Measurements from ENCODE around the gene TIMP2. TPM values are rescaled to one million over a fixed set of nuclear protein-coding genes. Genes with fewer than 3 reads are reported as not detected.

Gene TIMP2
- polyA plus RNA-seq, 1 donor from 2014 or later: 25.6 TPM

GRCh38 chr17:78823282-78824046 is 101.7 kb downstream of the TIMP2 start:
- TF ChIP-seq EP300 (conservative IDR thresholded peaks at IDR 0.05; ENCODE audit: poor library complexity, severe bottlenecking) (no peak), EZH2 (IDR thresholded peaks at IDR 0.05; ENCODE audit: borderline replicate concordance, insufficient read depth, low read length, poor library complexity, severe bottlenecking) (no peak), SMC3 (conservative IDR thresholded peaks at IDR 0.05; ENCODE audit: poor library complexity) (no peak), REST (IDR thresholded peaks at IDR 0.05; ENCODE audit: borderline replicate concordance) (no peak), MXI1 (conservative IDR thresholded peaks at IDR 0.05; ENCODE audit: poor library complexity, severe bottlenecking) (no peak), POLR2AphosphoS5 (IDR thresholded peaks at IDR 0.05) (no peak)
- Histone ChIP-seq H3K9me3 (ENCODE audit: low read length) (no peaks in the 10 kb centered on the region), H3F3A (ENCODE audit: insufficient read depth, low read length, poor library complexity, severe bottlenecking) (no peaks in the 10 kb centered on the region), H3K27me3 (ENCODE audit: insufficient read depth, low read depth, low read length) (no peaks in the 10 kb centered on the region), H2AFZ (ENCODE audit: low read depth, low read length) (no peak overlapping the region), H3K36me3 (ENCODE audit: insufficient read depth, low read length) (no peaks in the 10 kb centered on the region), H3K4me3 (ENCODE audit: low read length) (no peak overlapping the region), H3K79me2 (replicated peaks; ENCODE audit: insufficient read depth, low read length) (no peaks in the 10 kb centered on the region), H3K4me2 (ENCODE audit: low read length) (no peak overlapping the region), H4K20me1 (ENCODE audit: insufficient read depth) (no peaks in the 10 kb centered on the region), H3K9ac (ENCODE audit: low read length) (no peak overlapping the region), H3K9me2 (ENCODE audit: insufficient read depth, low read length) (no peaks in the 10 kb centered on the region), H3K27ac (ENCODE audit: low read length) (no peak overlapping the region)

- Histone ChIP-seq H3K79me2 (replicated peaks; ENCODE audit: insufficient read depth, low read length) (no peaks in the 10 kb centered on the region), H3F3A (ENCODE audit: insufficient read depth, low read length, poor library complexity, severe bottlenecking) (no peaks in the 10 kb centered on the region), H3K36me3 (ENCODE audit: insufficient read depth, low read length) (no peaks in the 10 kb centered on the region), H4K20me1 (ENCODE audit: insufficient read depth) (no peaks in the 10 kb centered on the region), H2AFZ (ENCODE audit: low read depth, low read length) (no peak overlapping the region), H3K27ac (ENCODE audit: low read length) (no peak overlapping the region), H3K9me2 (ENCODE audit: insufficient read depth, low read length) (no peaks in the 10 kb centered on the region), H3K9ac (ENCODE audit: low read length) (no peak overlapping the region), H3K9me3 (ENCODE audit: low read length) (no peaks in the 10 kb centered on the region), H3K27me3 (ENCODE audit: insufficient read depth, low read depth, low read length) (no peaks in the 10 kb centered on the region), H3K4me2 (ENCODE audit: low read length) (no peak overlapping the region), H3K4me3 (ENCODE audit: low read length) (no peak overlapping the region)
- TF ChIP-seq SMC3 (conservative IDR thresholded peaks at IDR 0.05; ENCODE audit: poor library complexity): no peak
- no peak for TF ChIP-seq REST (IDR thresholded peaks at IDR 0.05; ENCODE audit: borderline replicate concordance)
- no peak for TF ChIP-seq TAF1 (IDR thresholded peaks at IDR 0.05; ENCODE audit: low read depth)
- no peak for TF ChIP-seq EZH2 (IDR thresholded peaks at IDR 0.05; ENCODE audit: borderline replicate concordance, insufficient read depth, low read length, poor library complexity, severe bottlenecking)
- no peak for TF ChIP-seq EP300 (conservative IDR thresholded peaks at IDR 0.05; ENCODE audit: poor library complexity, severe bottlenecking)
- TF ChIP-seq CTCF (IDR thresholded peaks at IDR 0.05; ENCODE audit: poor library complexity, severe bottlenecking): no peak
- no peak for TF ChIP-seq MXI1 (conservative IDR thresholded peaks at IDR 0.05; ENCODE audit: poor library complexity, severe bottlenecking)
- TF ChIP-seq POLR2AphosphoS5 (IDR thresholded peaks at IDR 0.05): no peak
- TF ChIP-seq RAD21 (conservative IDR thresholded peaks at IDR 0.05): no peak
Measured at GRCh38 chr17:78822552-78822951, 102.6 kb downstream of the TIMP2 start.
